Umbilical cord (tissue), 2 donors: ENCODE results near the gene NXPE4. TPM values are rescaled to one million over a fixed set of nuclear protein-coding genes. Genes with fewer than 3 reads are reported as not detected.
"Not testable (repeated sequence)": the region's sequence is repeated elsewhere in the genome, so short reads cannot be mapped to it uniquely, and the experiment has no call there.

Experiments used
- DNase-seq: peaks from one replicate; pipeline ENCODE4 v3.0.0-alpha.2; 2015; ENCODE audit warnings: low spot score
- total RNA-seq: library from RNA; depleted of rRNA; stranded (reverse); fragments of >200 nt; gene quantifications from one replicate; pipeline ENCODE4 v1.2.3, GENCODE V29; 2014; ENCODE audit warnings: low replicate concordance; ENCODE audit not compliant: insufficient read depth

Gene NXPE4
- total RNA-seq, 1 donor from 2014 or later = not detected

- no peak for DNase-seq
These were observed 15.7 kb upstream of the NXPE4 start for GRCh38 chr11:114610984-114611944.

- DNase-seq = no peak
These were observed 15.0 kb upstream of the NXPE4 start for GRCh38 chr11:114610550-114610949.

DNA sequence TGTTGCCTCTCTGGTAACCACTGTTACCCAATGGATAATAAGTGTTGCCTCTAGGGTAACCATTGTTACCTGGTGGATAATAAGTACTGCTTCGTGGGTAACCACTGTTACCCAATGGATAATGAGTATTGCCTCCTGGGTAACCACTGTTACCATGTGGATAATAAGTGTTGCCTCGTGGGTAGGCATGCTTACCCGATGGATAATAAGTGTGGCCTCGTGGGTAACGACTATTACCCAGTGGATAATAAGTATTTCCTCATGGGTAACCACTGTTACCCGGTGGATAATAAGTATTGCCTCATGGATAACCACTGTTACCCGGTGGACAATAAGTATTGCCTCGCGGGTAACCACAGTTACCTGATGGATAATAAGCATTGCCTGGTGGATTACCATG, 13.8 kb upstream of the NXPE4 start:
- DNase-seq = no peak

- not testable (repeated sequence) for DNase-seq
These were observed 13.0 kb upstream of the NXPE4 start for GRCh38 chr11:114608605-114609004.

DNA sequence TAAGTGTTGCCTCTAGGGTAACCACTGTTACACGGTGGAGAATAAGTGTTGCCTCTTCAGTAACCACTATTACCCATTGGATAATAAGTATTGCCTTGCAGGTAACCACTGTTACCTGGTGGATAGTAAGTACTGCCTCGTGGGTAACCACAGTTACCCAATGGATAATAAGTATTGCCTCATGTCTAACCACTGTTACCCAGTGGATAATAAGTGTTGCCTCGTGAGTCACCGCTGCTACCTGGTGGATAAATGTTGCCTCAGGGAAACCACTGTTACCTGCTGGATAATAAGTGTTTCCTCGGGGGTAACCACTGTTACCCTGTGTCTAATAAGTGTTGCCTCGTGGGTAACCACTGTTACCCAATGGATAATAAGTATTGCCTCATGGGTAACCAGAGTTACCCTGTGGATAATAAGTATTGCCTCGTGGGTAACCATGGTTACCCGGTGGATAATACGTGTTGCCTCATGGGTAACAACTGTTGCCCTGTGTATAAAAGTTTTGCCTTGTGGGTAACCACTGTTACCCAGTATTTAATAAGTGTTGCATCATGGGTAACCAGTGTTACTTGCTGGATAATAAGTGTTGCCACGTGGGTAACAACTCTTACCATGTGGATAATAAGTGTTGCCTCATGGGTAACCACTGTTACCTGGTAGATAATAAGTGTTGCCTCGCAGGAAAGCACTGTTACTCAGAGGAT, 12.3 kb upstream of the NXPE4 start:
- no peak for DNase-seq

DNA sequence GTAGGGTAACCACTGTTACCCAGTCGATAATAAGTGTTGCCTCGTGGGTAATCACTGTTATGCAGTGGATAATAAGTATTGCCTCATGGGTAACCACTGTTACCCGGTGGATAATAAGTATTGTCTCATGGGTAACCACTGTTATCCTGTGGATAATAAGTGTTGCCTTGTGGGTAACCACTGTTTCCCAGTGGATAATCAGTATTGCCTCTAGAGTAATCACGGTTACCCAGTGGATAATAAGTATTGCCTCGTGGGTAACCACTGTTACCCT, 11.2 kb upstream of the NXPE4 start:
- DNase-seq = not testable (repeated sequence)

DNA sequence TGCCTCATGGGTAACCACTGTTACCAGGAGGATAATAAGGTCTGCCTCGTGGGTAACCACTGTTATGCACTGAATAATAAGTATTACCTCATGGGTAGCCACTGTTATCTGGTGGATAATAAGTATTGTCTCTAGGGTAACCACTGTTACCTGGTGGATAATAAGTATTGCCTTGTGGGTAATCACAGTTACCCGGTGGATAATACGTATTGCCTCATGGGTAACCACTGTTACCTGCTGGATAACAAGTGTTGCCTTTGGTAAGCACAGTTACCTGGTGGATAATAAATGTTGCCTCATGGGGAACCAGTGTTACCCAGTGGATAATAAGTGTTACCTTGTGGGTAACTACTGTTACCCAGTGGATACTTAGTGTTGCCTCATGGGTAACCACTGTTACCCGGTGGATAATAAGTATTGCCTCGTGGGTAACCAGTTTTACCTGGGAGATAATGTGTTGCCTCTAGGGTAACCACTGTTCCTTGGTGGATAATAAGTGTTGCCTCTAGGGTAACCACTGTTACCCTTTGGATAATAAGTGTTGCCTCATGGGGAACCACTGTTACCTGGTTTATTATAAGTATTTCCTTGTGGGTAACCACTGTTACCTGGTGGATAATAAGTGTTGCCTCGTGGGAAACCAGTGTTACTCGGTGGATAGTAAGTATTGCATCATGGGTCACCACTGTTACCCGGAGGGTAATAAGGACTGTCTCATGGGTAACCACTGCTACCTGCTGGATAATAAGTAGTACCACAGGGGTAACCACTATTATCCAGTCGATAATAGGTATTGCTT, 10.6 kb upstream of the NXPE4 start:
- DNase-seq = no peak

DNA sequence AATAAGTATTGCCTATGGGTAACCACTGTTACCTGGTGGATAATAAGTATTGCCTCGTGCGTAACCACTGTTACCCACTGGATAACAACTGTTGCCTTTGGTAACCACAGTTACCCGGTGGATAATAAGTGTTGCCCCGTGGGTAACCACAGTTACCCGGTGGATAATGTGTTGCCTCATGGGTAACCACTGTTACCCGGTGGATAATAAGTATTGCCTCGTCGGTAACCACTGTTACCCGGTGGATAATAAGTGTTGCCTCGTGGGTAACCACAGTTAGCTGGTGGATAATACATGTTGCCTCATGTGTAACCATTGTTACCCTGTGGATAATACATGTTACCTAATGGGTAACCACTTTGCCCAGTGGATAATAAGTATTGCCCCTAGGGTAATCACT, 9.8 kb upstream of the NXPE4 start:
- no peak for DNase-seq

DNA sequence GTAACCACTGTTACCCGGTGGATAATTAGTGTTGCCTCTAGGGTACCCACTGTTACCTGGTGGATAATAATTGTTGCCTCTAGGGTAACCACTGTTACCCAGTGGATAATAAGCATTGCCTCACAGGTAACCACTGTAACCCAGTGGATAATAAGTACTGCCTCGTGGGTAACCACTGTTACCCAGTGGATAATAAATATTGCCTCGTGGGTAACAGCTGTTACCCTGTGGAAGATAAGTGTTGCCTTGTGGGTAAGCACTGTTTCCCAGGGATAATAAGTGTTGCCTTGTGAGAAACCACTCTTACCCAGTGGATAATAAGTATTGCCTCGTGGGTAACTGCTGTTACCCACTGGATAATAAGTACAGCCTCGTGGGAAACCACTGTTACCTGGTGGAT, 9.3 kb upstream of the NXPE4 start:
- DNase-seq = no peak

GRCh38 chr11:114604179-114604813, 8.7 kb upstream of the NXPE4 start:
- no peak for DNase-seq

- not testable (repeated sequence) for DNase-seq
These were observed 7.6 kb upstream of the NXPE4 start for GRCh38 chr11:114603151-114603550.

- DNase-seq = no peak
These were observed 2.9 kb upstream of the NXPE4 start for GRCh38 chr11:114598461-114598860.

GRCh38 chr11:114596175-114596919, 761 bp upstream of the NXPE4 start:
- DNase-seq = no peak

- DNase-seq = no peak
These were observed 883 bp downstream of the NXPE4 start for GRCh38 chr11:114594703-114595102.

DNA sequence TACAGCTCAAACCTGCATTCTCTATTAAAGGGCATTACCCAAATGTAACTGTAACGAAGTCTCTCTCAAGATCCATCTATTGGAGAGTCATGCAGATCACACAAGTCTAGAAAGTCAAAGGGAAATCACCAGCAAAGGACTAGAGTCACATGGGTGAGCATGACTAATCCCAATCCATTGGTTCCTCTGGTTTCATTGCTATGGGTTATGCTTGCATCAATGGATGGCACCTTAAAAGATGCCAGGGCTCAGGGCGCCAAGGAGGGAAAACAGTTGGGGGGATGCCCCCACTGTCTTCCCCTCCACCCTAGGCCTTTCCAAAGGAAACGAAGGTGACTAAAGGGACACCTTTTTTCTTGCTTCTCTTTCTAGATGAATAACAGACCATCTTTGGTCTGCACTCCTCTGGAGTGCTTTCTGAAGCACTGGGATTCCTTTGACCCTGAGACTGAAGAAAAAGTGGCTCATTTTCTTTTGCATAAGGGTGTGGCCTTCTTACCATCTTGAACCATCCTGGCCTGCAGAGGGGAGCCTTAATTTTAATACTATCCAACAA, 8.1 kb downstream of the NXPE4 start:
- no peak for DNase-seq

GRCh38 chr11:114586797-114587196, 8.8 kb downstream of the NXPE4 start:
- DNase-seq = no peak

DNA sequence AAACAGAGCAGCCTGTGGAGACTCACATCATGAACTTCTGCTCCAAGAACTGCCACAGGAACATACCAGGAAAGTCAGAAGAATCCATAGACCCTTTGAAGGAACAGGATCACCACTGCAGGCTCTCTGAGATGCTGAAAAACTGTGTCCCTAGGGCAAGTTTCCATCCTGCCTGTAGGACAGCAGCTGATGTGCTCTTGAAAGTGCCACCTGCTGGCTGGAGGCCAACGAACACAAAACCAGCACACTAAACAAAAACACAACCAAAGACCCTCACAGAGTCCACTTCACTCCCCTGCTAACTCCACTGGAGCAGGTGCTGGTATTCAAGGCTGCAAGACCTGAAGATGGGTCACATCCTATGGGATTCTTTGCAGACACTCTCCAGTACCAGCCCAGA, 23.9 kb downstream of the NXPE4 start:
- no peak for DNase-seq

- DNase-seq = peak; percentile 18
These were observed 25.8 kb downstream of the NXPE4 start for GRCh38 chr11:114569801-114570200.

GRCh38 chr11:114566276-114566675, 29.3 kb downstream of the NXPE4 start:
- no peak for DNase-seq

GRCh38 chr11:114564831-114565230, 30.8 kb downstream of the NXPE4 start:
- DNase-seq = no peak

DNA sequence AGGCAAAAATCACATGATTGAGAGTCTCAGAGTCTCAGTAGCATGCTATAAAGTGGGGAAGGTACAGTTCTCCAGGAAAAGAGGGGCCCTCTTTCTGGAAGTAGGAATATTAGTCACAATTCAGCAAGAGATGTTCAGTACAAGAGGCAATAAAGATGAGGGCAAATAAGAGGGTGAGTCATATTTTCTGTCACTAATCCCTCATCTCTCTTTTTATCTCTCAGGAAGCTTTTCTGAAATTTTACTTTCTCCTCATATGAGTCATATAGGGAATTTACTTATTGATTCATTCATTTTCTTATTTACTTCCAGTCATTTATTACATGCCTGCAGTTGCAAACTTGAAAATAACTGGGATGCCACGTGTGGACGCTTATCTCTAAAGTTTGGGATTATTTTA, 32.5 kb downstream of the NXPE4 start:
- DNase-seq = peak; percentile 79
